GM19238 (cell line): ENCODE data around the gene VCL.
"Not testable (repeated sequence)": the region's sequence is repeated elsewhere in the genome, so short reads cannot be mapped to it uniquely, and the experiment has no call there.

Experiments
- DNase-seq: peaks from one replicate; pipeline ENCODE4 v3.0.0; 2011; ENCODE audit warnings: low spot score; ENCODE audit not compliant: insufficient read length

VCL gene

GRCh38 chr10:73997787-73998622 lies at the start of gene VCL:
VCL (plus strand) TSS chr10:73998116; CDS start chr10:73998208, 92 bp downstream.
- peak; percentile 92 for DNase-seq

DNA sequence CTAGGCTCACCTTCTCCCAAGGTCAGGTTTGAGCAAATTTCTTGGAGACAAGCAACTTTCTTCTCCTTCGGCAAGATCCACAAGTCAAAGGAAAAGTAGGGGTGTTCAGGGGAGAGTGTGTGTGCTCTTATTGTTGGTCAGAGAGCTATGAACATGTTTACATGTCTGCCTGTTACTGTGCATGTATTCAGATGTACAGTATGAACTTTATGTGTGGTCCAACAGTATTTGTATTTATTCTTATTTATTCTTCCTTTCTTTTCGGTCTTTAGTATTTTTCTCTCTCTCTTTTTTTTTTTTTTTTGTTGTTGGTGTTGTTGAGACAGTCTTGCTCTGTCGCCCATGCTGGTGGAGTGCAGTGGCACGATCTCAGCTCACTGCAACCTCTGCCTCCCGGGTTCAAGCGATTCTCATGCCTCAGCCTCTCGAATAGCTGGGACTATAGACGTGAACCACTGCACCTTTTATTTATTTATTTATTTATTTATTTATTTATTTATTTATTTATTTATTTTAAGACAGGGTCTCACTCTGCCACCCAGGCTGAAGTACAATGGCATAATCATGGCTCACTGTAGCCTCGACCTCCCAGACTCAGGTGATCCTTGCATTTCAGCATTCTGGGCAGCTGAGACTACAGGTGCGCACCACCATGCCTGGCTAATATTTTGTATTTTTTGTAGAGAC lies 48.8 kb upstream of the VCL start:
- DNase-seq = no peak

DNA sequence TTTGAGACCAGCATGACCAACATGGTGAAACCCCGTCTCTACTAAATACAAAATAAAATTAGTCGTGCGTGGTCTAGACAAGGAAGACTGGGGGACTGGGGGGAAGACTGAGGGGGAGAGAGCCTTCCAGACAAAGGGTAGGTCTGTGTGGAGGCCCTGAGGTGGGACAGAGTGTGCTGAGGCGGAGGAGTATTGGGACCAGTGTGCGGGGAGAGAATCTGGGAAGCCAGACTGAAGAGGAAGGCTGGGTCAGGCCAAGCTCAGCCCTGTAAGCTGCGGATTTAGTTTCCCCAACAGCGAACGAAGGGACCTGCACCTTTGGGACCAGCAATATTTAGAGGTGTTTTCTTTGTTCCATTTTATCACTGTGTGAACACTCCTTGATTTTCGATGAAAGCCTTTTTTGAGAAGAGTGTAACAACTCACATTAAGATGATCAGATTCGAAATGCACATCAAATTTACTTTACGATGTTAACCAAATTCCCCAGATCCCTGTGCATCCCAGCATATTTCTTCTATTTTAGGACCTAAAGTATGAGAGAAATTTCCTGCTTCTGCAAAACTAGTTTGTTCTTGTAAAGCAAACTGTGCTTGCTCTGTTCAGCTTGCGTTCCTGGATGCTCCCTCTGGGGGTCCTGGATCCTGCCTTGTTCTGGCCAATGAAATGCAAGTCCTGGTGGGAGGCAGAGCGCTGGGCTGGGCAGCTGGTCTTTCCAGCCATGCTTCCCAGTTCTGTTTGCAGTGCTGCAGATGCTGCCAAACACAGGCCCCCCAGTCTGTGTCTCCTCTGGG lies 47.6 kb upstream of the VCL start:
- no peak for DNase-seq

GRCh38 chr10:73953665-73954064 lies 44.3 kb upstream of the VCL start:
- DNase-seq = no peak

- DNase-seq = no peak
Observed at GRCh38 chr10:73954737-73955136, 43.2 kb upstream of the VCL start.

DNA sequence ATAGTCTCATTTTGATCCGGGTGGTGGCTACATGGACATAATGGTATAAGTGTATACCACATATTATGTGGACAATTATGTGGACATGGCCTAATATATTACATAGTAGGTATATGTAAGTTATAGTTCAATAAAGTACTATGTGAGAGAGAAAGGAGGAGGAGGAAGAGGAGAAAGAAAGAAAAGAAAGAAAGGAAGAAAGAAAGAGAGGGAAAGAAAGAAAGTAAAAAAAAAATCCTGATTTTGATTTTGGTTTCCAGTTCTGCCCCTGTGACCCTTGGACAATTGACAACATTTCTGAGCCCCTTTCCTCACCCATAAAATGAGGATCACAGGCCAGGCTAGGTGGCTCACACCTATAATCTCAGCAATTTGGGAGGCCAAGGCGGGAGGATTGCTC lies 42.2 kb upstream of the VCL start:
- DNase-seq = no peak

- DNase-seq = peak; percentile 32
Observed at GRCh38 chr10:73956476-73957359, 41.2 kb upstream of the VCL start.

DNA sequence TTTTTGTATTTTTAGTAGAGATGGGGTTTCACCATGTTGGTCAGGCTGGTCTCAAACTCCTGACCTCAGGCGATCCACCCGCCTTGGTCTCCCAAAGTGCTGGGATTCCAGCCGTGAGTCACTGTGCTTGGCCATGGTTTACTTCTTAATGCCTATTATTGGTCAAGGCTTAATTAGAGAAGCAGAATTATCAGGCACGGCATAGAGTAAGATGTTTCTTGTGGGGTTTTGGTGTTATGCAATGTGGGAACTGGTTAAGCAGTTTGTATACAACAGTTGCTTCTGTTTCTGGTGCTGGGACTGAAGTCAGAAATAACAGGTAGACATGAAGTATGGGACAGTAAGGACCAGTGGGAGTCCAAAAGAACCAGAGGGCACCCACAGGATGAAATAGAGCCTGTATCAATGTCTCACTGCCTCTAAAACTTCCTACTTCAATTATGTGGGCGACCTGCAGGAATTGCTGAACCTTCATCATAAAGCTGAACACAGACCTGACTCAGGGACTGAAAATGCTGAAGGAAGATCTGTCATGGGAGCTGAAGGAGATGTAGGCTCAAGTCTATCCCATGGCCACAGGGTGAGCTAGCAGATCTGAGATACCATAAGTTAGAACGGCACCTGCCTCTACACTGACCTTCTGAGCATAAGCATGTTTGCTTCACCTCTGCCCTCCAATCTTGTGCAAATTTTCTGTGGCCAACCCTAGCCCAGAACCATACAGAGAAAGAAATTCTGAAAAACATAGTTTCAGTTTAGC lies 38.3 kb upstream of the VCL start:
- DNase-seq = no peak

DNA sequence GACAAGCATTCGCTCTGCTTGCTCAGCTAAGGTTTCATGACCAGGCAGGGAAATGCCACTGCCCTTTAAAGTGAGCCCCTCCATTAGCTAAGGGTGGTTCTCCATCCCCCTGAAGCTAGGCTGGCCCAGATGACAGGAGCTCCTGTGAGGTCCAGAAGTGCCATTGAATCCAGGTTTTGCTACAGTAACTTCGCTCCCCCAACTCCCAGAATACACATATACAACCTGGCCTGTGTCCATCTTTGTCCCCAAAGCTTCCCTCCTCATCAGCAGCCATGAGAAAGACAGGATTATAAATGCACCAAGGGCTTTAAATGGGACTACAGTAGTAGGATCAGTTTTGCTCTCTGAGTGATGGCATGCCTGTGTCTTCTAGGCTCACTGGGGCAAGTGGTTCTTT lies 35.5 kb upstream of the VCL start:
- DNase-seq = no peak

DNA sequence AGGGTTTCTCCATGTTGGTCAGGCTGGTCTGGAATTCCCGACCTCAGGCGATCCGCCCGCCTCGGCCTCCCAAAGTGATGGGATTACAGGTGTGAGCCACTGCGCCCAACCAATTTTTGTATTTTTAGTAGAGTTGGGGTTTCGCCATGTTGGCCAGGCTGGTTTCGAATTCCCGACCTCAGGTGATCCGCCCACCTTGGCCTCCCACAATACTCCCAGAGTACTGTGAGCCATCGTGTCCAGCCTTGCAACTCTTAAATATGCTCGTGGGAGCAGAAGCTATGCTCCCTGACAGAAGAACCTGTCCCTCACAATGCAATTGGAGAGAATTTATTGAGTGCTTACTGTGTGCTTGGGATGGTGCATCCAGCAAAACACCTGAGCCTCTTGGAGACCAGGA lies 34.4 kb upstream of the VCL start:
- DNase-seq = not testable (repeated sequence)

GRCh38 chr10:73964743-73965142 lies 33.2 kb upstream of the VCL start:
- DNase-seq = no peak

GRCh38 chr10:73965267-73965889 lies 32.5 kb upstream of the VCL start:
- DNase-seq = not testable (repeated sequence)

DNA sequence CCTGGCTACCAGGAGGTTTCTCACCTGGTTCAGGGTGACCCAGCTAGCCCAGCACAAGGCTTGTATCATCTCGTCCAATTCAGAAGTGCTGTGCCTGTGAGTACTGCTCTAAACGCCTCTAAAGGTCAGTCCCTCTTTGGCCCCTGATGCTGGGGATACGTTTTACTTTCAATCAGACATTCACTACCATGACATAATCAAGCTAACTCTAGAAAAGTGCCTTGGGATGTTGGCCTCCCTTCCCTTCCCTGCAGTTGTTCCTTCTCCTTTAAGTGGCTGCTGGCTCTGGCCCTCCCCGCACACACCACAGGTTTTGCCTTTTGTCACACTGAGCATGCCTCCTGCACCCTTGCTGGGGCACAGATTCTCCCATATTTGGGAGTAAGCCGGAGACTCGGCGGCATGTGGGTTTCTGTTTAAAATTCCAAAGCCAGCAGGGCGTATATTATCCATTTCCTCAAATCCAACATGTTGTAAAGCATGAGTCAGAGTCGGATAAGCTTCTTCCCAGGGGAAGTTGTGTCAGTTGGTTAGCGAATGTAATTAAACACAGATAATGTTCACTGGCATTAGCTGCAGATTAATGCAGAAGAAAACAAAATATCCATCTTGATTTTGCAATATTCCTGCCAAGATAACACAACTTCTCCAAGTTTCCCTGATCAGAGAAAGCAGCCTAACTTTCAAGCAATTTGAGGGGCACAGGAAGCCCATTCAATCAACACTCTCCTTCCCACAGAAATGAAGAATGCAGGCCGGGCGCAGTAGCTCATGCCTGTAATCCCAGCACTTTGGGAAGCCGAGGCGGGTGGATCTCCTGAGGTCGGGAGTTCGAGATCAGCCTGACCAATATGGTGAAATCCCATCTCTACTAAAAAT lies 31.8 kb upstream of the VCL start:
- DNase-seq = no peak

- no peak for DNase-seq
Observed at GRCh38 chr10:73967022-73967429, 30.9 kb upstream of the VCL start.

- DNase-seq = no peak
Observed at GRCh38 chr10:73967544-73967943, 30.4 kb upstream of the VCL start.

- no peak for DNase-seq
Observed at GRCh38 chr10:73968098-73968521, 29.8 kb upstream of the VCL start.

GRCh38 chr10:73969224-73969841 lies 28.6 kb upstream of the VCL start:
- DNase-seq = no peak

GRCh38 chr10:73970845-73971244 lies 27.1 kb upstream of the VCL start:
- DNase-seq = no peak
